Measurements from ENCODE around the gene DDX24.

Gene DDX24

GRCh38 chr14:94080621-94081385 is at the start of gene DDX24, which contains the start of gene IFI27L1:
Gene DDX24, minus strand, starts transcription at chr14:94081202. Its CDS starts 1,460 bp downstream, at chr14:94079742.
Gene IFI27L1, plus strand, starts transcription at chr14:94081310. Its CDS starts 15,628 bp downstream, at chr14:94096938.
- DNase-seq: peak; percentile 97

GRCh38 chr14:94129758-94130414 is 48.9 kb upstream of the DDX24 start:
- DNase-seq: peak; percentile 45

- peak; percentile 88 for DNase-seq
These were observed 48.2 kb upstream of the DDX24 start, which contains the start of gene IFI27L2 for GRCh38 chr14:94129111-94129757. Gene IFI27L2, minus strand, starts transcription at chr14:94129604. Its CDS starts 40 bp downstream, at chr14:94129564.

- DNase-seq: no peak
These were observed 47.3 kb upstream of the DDX24 start for GRCh38 chr14:94128216-94128839.

GRCh38 chr14:94127330-94127729 is 46.3 kb upstream of the DDX24 start:
- DNase-seq: no peak

GRCh38 chr14:94126800-94127199 is 45.8 kb upstream of the DDX24 start:
- DNase-seq: no peak

- no peak for DNase-seq
These were observed 45.3 kb upstream of the DDX24 start for GRCh38 chr14:94126419-94126677.

GRCh38 chr14:94125659-94126418 is 44.8 kb upstream of the DDX24 start:
- DNase-seq: no peak

GRCh38 chr14:94124582-94125377 is 43.8 kb upstream of the DDX24 start:
- no peak for DNase-seq

- DNase-seq: no peak
These were observed 42.9 kb upstream of the DDX24 start for GRCh38 chr14:94123868-94124267.

GRCh38 chr14:94123296-94123695 is 42.3 kb upstream of the DDX24 start:
- no peak for DNase-seq

- no peak for DNase-seq
These were observed 41.4 kb upstream of the DDX24 start for GRCh38 chr14:94122438-94122837.

GRCh38 chr14:94121485-94121884 is 40.5 kb upstream of the DDX24 start:
- DNase-seq: no peak

GRCh38 chr14:94120667-94121340 is 39.8 kb upstream of the DDX24 start:
- no peak for DNase-seq

- DNase-seq: no peak
These were observed 38.1 kb upstream of the DDX24 start for GRCh38 chr14:94119071-94119470.

GRCh38 chr14:94117856-94118255 is 36.9 kb upstream of the DDX24 start:
- DNase-seq: no peak

GRCh38 chr14:94116701-94117100 is 35.7 kb upstream of the DDX24 start:
- no peak for DNase-seq

GRCh38 chr14:94115631-94116030 is 34.6 kb upstream of the DDX24 start:
- DNase-seq: no peak

- DNase-seq: no peak
These were observed 34.1 kb upstream of the DDX24 start for GRCh38 chr14:94115058-94115591.

- no peak for DNase-seq
These were observed 33.6 kb upstream of the DDX24 start for GRCh38 chr14:94114589-94115057.

Measured in left hindlimb (tissue), 1 donor.